ENCODE data around the gene FOXA2. TPM values are rescaled to one million over a fixed set of nuclear protein-coding genes. Genes with fewer than 3 reads are reported as not detected.

Gene FOXA2
- polyA plus RNA-seq, 3 donors, result not detected

DNA sequence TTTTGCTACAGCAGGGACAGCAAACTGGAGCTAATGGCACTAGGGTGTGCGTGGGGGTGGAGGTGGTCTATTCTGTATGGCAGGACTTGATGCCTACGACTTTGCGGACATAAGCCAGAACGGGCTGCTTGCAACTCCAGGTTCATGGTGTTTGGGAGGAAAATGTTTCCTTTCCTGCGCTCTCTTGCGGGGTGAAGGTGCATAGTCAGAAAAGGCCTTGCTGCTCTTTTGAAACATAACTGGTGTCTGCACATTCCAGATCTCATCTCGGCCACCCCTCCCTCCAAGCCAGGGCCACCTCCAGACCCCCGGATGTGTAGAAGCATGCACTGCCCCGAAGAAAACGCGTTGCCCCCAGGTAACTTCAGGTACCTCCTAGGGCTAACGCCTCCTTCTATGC, 8.1 kb downstream of the FOXA2 start:
- Histone ChIP-seq H3K4me1 (ENCODE audit: control insufficient read depth in 1 of 2, insufficient read depth in 2 of 2, low read length in 2 of 2) (no peaks in the 10 kb centered on the region), H4K20me1 (ENCODE audit: insufficient read depth, low read length) (no peaks in the 10 kb centered on the region), H3K27ac (ENCODE audit: low read depth in 1 of 2, low read length in 2 of 2) (no peak overlapping the region), H3K27me3 (ENCODE audit: control insufficient read depth in 2 of 2, insufficient read depth in 2 of 2, low read length in 2 of 2) (peaks cover 89 to 99% of the 10 kb centered on the region in 2 donors), H3K4me2 (replicated peaks; ENCODE audit: extremely low read depth, low read length, poor library complexity, severe bottlenecking) (no peak overlapping the region), H3K9ac (ENCODE audit: insufficient read depth, low read length, poor library complexity, severe bottlenecking) (no peak overlapping the region), H3K36me3 (replicated peaks in 1 of 2; ENCODE audit: control insufficient read depth in 1 of 2, insufficient read depth in 2 of 2, low read length in 2 of 2) (no peaks in the 10 kb centered on the region), H2AFZ (ENCODE audit: insufficient read depth, low read depth, low read length, poor library complexity, severe bottlenecking) (no peak overlapping the region), H3K9me3 (replicated peaks in 1 of 2; ENCODE audit: control insufficient read depth in 1 of 2, insufficient read depth in 1 of 2, low read length in 2 of 2) (peaks cover 5 to 49% of the 10 kb centered on the region in 2 donors), H3K79me2 (ENCODE audit: insufficient read depth, low read length) (no peaks in the 10 kb centered on the region), H3K4me3 (replicated peaks in 1 of 3; ENCODE audit: low read depth in 2 of 3, low read length in 3 of 3) (no peak overlapping the region)
- peaks cover 0 to 3% of the 10 kb centered on the region in 2 donors for H3K36me3 Mint-ChIP-seq
- H3K4me3 Mint-ChIP-seq, result peak overlapping the region in 1 of 2 donors; percentile 85
- 21% methylated on average over 5 of the region's 12 CpGs for WGBS (ENCODE audit: insufficient coverage)
- H3K27ac Mint-ChIP-seq, result no peak overlapping the region
- TF ChIP-seq, protein P1, sequence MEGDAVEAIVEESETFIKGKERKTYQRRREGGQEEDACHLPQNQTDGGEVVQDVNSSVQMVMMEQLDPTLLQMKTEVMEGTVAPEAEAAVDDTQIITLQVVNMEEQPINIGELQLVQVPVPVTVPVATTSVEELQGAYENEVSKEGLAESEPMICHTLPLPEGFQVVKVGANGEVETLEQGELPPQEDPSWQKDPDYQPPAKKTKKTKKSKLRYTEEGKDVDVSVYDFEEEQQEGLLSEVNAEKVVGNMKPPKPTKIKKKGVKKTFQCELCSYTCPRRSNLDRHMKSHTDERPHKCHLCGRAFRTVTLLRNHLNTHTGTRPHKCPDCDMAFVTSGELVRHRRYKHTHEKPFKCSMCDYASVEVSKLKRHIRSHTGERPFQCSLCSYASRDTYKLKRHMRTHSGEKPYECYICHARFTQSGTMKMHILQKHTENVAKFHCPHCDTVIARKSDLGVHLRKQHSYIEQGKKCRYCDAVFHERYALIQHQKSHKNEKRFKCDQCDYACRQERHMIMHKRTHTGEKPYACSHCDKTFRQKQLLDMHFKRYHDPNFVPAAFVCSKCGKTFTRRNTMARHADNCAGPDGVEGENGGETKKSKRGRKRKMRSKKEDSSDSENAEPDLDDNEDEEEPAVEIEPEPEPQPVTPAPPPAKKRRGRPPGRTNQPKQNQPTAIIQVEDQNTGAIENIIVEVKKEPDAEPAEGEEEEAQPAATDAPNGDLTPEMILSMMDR (IDR thresholded peaks at IDR 0.05), result no peak
- peaks cover 96 to 99% (median 96%) of the 10 kb centered on the region in 3 donors for H3K27me3 Mint-ChIP-seq (ENCODE audit: low read depth in 3 of 3)
- intact Hi-C loops (cut with micrococcal nuclease), result no loop called here
- H3K4me1 Mint-ChIP-seq, result peaks cover 2% of the 10 kb centered on the region
- no peak for DNase-seq
- peaks cover 0 to 10% (median 7%) of the 10 kb centered on the region in 7 donors for H3K9me3 Mint-ChIP-seq

GRCh38 chr20:22575737-22576136, 8.6 kb downstream of the FOXA2 start:
- TF ChIP-seq, protein P1 (IDR thresholded peaks at IDR 0.05), result no peak
- H3K27ac ChIP-seq (ENCODE audit: low read depth in 1 of 2, low read length in 2 of 2), result no peak overlapping the region
- H3K4me2 ChIP-seq (replicated peaks; ENCODE audit: extremely low read depth, low read length, poor library complexity, severe bottlenecking), result no peak overlapping the region
- H3K9me3 ChIP-seq (replicated peaks in 1 of 2; ENCODE audit: control insufficient read depth in 1 of 2, insufficient read depth in 1 of 2, low read length in 2 of 2), result peaks cover 5 to 54% of the 10 kb centered on the region in 2 donors
- no peak for DNase-seq
- peaks cover 0 to 3% of the 10 kb centered on the region in 2 donors for H3K36me3 Mint-ChIP-seq
- peaks cover 2% of the 10 kb centered on the region for H3K4me1 Mint-ChIP-seq
- H3K27me3 Mint-ChIP-seq (ENCODE audit: low read depth in 3 of 3), result peaks cover 96 to 99% (median 96%) of the 10 kb centered on the region in 3 donors
- peak overlapping the region in 1 of 2 donors; percentile 85 for H3K4me3 Mint-ChIP-seq
- no peaks in the 10 kb centered on the region for H3K79me2 ChIP-seq (ENCODE audit: insufficient read depth, low read length)
- peaks cover 0 to 15% (median 8%) of the 10 kb centered on the region in 7 donors for H3K9me3 Mint-ChIP-seq
- H3K27me3 ChIP-seq (ENCODE audit: control insufficient read depth in 2 of 2, insufficient read depth in 2 of 2, low read length in 2 of 2), result peaks cover 89 to 99% of the 10 kb centered on the region in 2 donors
- H4K20me1 ChIP-seq (ENCODE audit: insufficient read depth, low read length), result no peaks in the 10 kb centered on the region
- no peaks in the 10 kb centered on the region for H3K36me3 ChIP-seq (replicated peaks in 1 of 2; ENCODE audit: control insufficient read depth in 1 of 2, insufficient read depth in 2 of 2, low read length in 2 of 2)
- H3K4me3 ChIP-seq (replicated peaks in 1 of 3; ENCODE audit: low read depth in 2 of 3, low read length in 3 of 3), result no peak overlapping the region
- intact Hi-C loops (cut with micrococcal nuclease), result no loop called here
- no peak overlapping the region for H3K27ac Mint-ChIP-seq
- H2AFZ ChIP-seq (ENCODE audit: insufficient read depth, low read depth, low read length, poor library complexity, severe bottlenecking), result no peak overlapping the region
- no peak overlapping the region for H3K9ac ChIP-seq (ENCODE audit: insufficient read depth, low read length, poor library complexity, severe bottlenecking)
- H3K4me1 ChIP-seq (ENCODE audit: control insufficient read depth in 1 of 2, insufficient read depth in 2 of 2, low read length in 2 of 2), result no peaks in the 10 kb centered on the region
- 31% methylated on average over 2 of the region's 4 CpGs for WGBS (ENCODE audit: insufficient coverage)

Data from CD14-positive monocyte (primary cell).